HG02759 (cell line): ENCODE results near the gene NFE2.
A peak's percentile ranks its signal among the peaks of the same experiment; 100 is the strongest.

Experiments
- ATAC-seq: cut with Tn5 transposase; IDR thresholded peaks from one replicate; pipeline ENCODE4 v1.9.1; 2021; ENCODE audit warnings: mild to moderate bottlenecking, moderate library complexity; ENCODE audit not compliant: unreplicated experiment

NFE2 gene

GRCh38 chr12:54306925-54307741, 6.3 kb upstream of the NFE2 start:
- no peak for ATAC-seq

GRCh38 chr12:54304187-54304810, 3.5 kb upstream of the NFE2 start:
- peak; percentile 58 for ATAC-seq

DNA sequence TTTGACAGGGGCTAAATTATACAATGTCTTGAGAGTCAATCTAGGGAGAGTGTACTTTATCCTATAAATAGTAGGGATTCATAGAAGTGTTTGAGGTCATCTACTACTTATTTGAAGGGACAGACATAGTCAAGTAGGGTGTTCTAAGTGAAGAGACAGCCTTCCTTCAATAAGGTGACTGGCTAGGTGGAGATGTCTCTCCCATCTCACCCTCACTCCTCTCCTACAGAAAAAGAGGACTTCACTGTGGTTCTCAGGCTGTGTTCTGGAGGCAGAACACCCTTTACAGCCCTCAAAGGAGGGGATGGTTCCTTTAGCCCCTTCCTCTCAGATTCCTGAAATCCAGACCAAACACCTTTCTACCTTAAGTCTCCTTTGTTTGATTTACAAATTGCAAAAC, 2.8 kb upstream of the NFE2 start:
- ATAC-seq = no peak

DNA sequence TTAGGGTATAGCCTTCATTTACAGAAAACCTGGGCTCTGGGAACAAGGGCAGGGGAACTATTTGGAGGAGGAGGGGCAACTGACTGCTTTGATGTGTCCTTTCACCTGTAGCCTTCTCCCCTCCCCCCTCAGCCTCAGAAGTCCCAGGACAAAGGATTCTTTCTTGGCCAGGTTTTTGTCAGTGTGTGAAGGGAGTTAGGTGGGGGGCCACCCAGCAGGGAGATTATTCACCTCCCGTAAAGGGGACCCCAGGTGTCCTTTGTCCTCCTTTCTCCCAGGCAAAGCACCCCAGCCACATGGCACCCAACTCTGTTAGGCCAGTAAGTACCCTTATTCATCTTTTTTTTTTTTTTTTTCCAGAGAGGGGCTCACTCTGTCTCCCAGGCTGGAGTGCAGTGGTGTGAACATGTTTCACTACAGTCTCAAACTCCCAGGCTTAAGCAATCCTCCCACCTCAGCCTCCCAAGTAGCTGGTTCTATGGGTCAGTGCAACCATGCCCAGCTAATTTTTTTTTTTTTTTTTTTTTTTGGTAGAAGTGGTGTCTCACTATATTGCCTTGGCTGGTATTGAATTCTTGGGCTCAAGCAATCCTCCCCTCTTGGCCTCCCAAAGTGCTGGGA, 723 bp upstream of the NFE2 start:
- no peak for ATAC-seq

- no peak for ATAC-seq
These were observed 537 bp downstream of the NFE2 start for GRCh38 chr12:54300225-54300731.

DNA sequence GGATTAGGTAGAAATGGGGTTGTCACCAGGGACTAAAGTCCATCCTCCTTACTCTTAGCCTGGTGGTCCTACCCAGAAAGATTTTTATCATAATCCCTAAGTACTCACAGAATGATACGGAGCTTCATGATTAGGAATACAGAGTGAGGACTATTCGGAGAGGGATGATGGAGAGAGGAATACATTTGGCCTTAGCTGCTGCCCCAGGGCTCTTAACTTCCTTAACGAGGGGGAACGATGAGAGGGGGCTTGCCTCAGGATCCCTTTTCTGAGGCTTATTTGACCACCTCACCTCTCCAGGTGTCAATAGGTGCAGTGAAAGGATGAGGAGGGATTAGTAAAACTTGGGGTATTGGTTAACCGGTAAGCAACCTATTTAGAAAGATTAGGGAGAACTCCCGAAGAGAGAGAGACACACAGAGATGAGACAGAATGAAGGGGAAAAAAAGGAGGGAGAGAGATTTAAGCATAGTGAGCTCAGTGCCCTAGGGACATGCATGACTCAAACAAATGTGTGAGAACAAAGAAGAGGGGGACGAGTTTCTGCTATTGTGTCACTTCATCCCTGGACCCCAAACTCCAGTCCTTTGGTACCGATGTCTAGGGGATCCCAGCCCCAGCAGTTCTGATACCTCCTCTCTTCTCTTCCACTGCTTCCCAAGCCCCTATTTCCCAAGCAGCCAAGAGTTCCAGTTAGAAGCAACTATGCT, 1.1 kb downstream of the NFE2 start:
- no peak for ATAC-seq

- ATAC-seq = no peak
These were observed 1.9 kb downstream of the NFE2 start for GRCh38 chr12:54298904-54299303.

- no peak for ATAC-seq
These were observed 4.3 kb downstream of the NFE2 start for GRCh38 chr12:54296393-54297099.

DNA sequence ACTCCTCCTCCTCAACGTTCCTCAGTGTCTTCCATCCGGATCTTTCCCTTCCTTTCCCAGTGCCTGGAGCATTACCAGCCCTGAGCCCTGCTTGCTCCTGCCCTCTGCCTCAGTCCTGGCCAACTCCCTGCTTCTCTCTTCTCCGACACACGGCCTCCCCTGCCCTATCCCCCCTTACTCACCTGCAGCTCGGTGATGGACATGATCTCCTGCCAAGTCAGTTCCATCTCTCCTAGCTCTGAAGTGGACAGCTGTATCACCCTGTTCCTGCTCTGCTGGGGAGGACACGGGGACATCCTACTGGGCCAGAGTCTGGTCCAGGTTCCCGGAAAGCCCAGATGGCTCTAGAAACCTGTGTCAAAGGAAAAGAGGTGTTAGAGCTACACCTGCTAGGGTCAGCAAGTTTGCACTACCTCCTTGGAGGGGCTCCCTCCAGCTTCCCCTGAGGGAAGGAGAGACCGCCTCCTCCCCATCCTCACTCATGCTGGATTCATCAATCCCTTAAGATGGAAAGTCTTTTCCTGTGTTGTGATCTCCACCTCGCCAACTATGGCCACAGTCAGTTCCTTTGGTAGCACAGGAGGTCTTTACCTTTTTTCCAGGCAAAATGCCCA, 5.8 kb downstream of the NFE2 start:
- no peak for ATAC-seq

- no peak for ATAC-seq
These were observed 6.5 kb downstream of the NFE2 start for GRCh38 chr12:54294152-54294952.

DNA sequence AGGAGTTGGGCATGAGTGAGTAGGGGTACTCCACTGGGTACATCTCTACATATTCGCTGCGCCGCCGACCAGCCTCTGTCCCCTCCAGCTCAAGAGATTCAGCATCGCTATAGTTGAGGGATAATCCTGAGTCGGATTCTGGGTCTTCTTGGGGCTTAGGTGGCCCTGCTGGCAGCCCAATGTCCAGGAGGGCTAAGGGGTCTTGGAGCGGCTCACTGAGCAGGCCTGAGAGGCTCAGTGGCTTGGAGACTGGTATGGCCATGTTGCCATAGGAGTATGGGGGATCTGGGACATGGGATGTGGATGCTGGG, 7.9 kb downstream of the NFE2 start:
- no peak for ATAC-seq

GRCh38 chr12:54292083-54292930, 8.5 kb downstream of the NFE2 start:
- ATAC-seq = no peak

DNA sequence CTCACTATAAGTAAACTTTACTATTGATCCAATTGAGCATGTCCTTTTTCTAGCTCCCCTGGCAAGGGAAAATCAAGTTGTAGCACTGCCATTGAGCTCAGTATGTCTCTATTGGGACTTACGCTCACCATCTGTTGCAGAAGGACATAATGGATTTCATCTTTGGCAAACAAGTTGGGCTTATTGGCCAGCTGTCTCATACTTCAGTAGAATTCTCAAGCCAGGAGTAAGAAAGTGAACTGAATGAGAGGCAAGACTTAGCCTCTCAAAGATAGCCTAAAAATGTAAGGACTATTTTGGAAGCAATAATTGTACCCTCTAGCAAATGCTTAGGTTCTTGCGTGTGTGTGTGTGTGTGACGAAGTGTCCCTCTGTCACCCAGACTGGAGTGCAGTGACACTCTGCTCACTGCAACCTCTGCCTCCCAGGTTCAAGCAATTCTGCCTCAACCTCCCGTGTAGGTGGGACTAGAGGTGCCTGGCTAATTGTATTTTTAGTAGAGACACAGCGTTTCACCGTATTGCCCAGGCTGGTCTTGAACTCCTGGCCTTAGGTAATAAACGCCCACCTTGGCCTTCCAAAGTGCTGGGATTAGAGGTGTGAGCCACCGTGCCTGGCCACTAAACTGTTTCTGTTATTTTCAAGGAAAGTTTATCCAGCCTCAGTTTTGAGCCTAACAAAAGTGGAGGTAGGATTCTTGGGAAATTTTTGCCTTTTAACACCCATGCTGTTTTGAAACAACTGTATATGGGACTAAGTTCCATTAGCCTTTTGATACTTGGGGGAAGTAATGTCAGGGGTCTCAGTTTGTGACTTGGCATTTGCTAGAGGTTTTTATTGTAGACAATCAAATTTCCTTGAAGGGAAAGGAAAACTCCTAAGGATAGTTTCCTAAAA, 13.3 kb downstream of the NFE2 start:
- no peak for ATAC-seq

DNA sequence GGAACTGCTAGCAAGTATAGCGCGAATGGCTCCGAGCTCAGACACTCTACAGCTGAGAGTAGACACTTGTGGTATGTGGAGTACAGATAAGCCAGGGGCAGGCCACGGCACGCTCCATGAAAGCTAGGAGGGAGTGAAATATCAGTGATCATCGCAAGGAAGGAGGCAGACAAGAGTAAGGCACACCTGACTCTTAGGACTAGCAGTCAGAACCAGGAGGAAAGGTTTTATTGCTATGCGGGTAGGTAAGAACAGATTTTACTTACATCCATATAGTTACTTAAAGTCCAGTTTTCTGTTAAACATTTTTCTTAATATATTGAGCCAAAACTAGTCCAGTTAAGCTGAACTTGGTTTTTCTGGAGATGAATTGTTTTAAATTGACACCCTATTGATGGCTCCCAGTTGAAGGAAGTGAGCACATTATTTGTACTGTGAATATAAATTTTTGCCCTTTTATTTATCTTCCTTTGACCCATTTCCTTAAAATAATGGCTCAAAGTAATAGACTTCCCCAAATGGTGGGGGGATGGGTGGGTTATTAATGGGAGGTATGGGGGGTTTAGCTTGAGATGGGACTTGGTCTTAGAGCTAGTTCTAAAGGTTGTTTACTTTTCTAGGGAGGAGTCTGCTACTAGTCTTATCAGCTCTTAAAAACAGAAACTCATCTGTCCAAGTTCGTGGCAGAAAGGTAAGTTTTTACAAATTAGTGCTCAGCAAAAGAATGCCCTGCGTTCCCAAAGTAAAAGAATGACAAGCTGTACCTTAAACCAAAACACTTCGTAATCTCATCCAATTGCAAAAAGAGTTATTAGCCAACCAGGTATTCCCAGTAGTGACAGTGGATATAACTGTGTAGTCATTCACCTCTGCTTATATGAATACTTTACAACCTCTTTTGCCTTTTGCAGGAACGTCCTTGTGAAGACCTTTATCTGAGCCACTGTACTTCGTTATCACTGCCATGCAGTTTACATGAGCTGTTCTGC, 14.5 kb downstream of the NFE2 start:
- ATAC-seq = no peak

GRCh38 chr12:54285150-54286041, 15.4 kb downstream of the NFE2 start:
- no peak for ATAC-seq
